Urothelium cell line (cell line): ENCODE data around the gene RABGAP1L.
"Not testable (repeated sequence)": the region's sequence is repeated elsewhere in the genome, so short reads cannot be mapped to it uniquely, and the experiment has no call there.

Experiments used
- DNase-seq: peaks from one replicate; pipeline ENCODE4 v3.0.0; 2011; ENCODE audit warnings: low spot score, mixed read lengths
- FAIRE-seq: peaks from 2 replicates; lab custom pipeline; 2011; peaks lifted over from hg19 to GRCh38; lab: Jason Lieb, UNC

RABGAP1L gene

GRCh38 chr1:174649572-174649971 lies 490.3 kb downstream of the RABGAP1L start:
- FAIRE-seq: not testable (repeated sequence)

GRCh38 chr1:174652569-174653280 lies 493.4 kb downstream of the RABGAP1L start:
- FAIRE-seq: no peak
- DNase-seq: no peak

More at GRCh38 chr1:174649572-174649971, 490.3 kb downstream of the RABGAP1L start:
- DNase-seq: not testable (repeated sequence)

GRCh38 chr1:174654560-174654959 lies 495.2 kb downstream of the RABGAP1L start:
- no peak for DNase-seq
- no peak for FAIRE-seq

GRCh38 chr1:174656409-174657059 lies 497.2 kb downstream of the RABGAP1L start:
- DNase-seq: no peak
- FAIRE-seq: no peak

GRCh38 chr1:174657411-174657810 lies 498.1 kb downstream of the RABGAP1L start:
- no peak for FAIRE-seq

GRCh38 chr1:174657893-174658292 lies 498.6 kb downstream of the RABGAP1L start:
- FAIRE-seq: no peak
- DNase-seq: no peak

More at GRCh38 chr1:174657411-174657810, 498.1 kb downstream of the RABGAP1L start:
- DNase-seq: no peak

- FAIRE-seq: no peak
- peak; percentile 5 for DNase-seq
These were observed 500.5 kb downstream of the RABGAP1L start for GRCh38 chr1:174659823-174660222.

- no peak for DNase-seq
- no peak for FAIRE-seq
These were observed 501.2 kb downstream of the RABGAP1L start for GRCh38 chr1:174660476-174660875.

- no peak for FAIRE-seq
- no peak for DNase-seq
These were observed 504.0 kb downstream of the RABGAP1L start for GRCh38 chr1:174663358-174663757.

GRCh38 chr1:174666248-174666647 lies 506.9 kb downstream of the RABGAP1L start:
- no peak for DNase-seq
- FAIRE-seq: no peak

GRCh38 chr1:174671826-174672225 lies 512.5 kb downstream of the RABGAP1L start:
- DNase-seq (no peak), FAIRE-seq (no peak)

GRCh38 chr1:174676856-174677255 lies 517.5 kb downstream of the RABGAP1L start:
- DNase-seq: no peak
- FAIRE-seq: no peak

GRCh38 chr1:174678657-174679056 lies 519.3 kb downstream of the RABGAP1L start:
- DNase-seq (no peak), FAIRE-seq (no peak)

- FAIRE-seq (no peak), DNase-seq (no peak)
These were observed 520.8 kb downstream of the RABGAP1L start for GRCh38 chr1:174680101-174680500.

GRCh38 chr1:174682419-174683008 lies 523.2 kb downstream of the RABGAP1L start:
- DNase-seq (no peak), FAIRE-seq (no peak)

- no peak for FAIRE-seq
These were observed 526.9 kb downstream of the RABGAP1L start for GRCh38 chr1:174686213-174686612.

GRCh38 chr1:174689524-174689923 lies 530.2 kb downstream of the RABGAP1L start:
- FAIRE-seq (no peak), DNase-seq (no peak)

More at GRCh38 chr1:174686213-174686612, 526.9 kb downstream of the RABGAP1L start:
- DNase-seq: no peak

GRCh38 chr1:174690266-174690665 lies 530.9 kb downstream of the RABGAP1L start:
- no peak for FAIRE-seq

GRCh38 chr1:174692313-174692712 lies 533.0 kb downstream of the RABGAP1L start:
- DNase-seq (peak; percentile 12), FAIRE-seq (no peak)

More at GRCh38 chr1:174690266-174690665, 530.9 kb downstream of the RABGAP1L start:
- DNase-seq: no peak

- no peak for DNase-seq
These were observed 533.8 kb downstream of the RABGAP1L start for GRCh38 chr1:174693085-174693484.

GRCh38 chr1:174693539-174693938 lies 534.2 kb downstream of the RABGAP1L start:
- not testable (repeated sequence) for DNase-seq, FAIRE-seq

More at GRCh38 chr1:174693085-174693484, 533.8 kb downstream of the RABGAP1L start:
- no peak for FAIRE-seq
